HG03159 (cell line): Measurements from ENCODE around the gene INSC.

Experiments
- ATAC-seq: cut with Tn5 transposase; IDR thresholded peaks from one replicate; pipeline ENCODE4 v1.9.1; 2021; ENCODE audit warnings: mild to moderate bottlenecking, moderate library complexity; ENCODE audit not compliant: unreplicated experiment

The INSC gene

GRCh38 chr11:15182372-15182771 is 67.6 kb downstream of the INSC start:
- no peak for ATAC-seq

- ATAC-seq: no peak
Measured at GRCh38 chr11:15185021-15185420, 70.3 kb downstream of the INSC start.

- no peak for ATAC-seq
Measured at GRCh38 chr11:15186146-15186545, 71.4 kb downstream of the INSC start.

GRCh38 chr11:15189189-15189588 is 74.5 kb downstream of the INSC start:
- no peak for ATAC-seq

GRCh38 chr11:15189641-15190365 is 75.1 kb downstream of the INSC start:
- no peak for ATAC-seq

- ATAC-seq: no peak
Measured at GRCh38 chr11:15190611-15191010, 75.9 kb downstream of the INSC start.

- ATAC-seq: no peak
Measured at GRCh38 chr11:15192005-15192556, 77.4 kb downstream of the INSC start.

GRCh38 chr11:15194671-15195415 is 80.1 kb downstream of the INSC start:
- ATAC-seq: no peak

GRCh38 chr11:15195454-15196200 is 80.9 kb downstream of the INSC start:
- ATAC-seq: no peak

GRCh38 chr11:15196704-15197103 is 82.0 kb downstream of the INSC start:
- no peak for ATAC-seq

GRCh38 chr11:15197696-15198095 is 83.0 kb downstream of the INSC start:
- no peak for ATAC-seq

- no peak for ATAC-seq
Measured at GRCh38 chr11:15198284-15198683, 83.6 kb downstream of the INSC start.

- ATAC-seq: no peak
Measured at GRCh38 chr11:15199693-15200092, 85.0 kb downstream of the INSC start.

GRCh38 chr11:15200696-15201095 is 86.0 kb downstream of the INSC start:
- no peak for ATAC-seq

- ATAC-seq: no peak
Measured at GRCh38 chr11:15201586-15201985, 86.9 kb downstream of the INSC start.

- no peak for ATAC-seq
Measured at GRCh38 chr11:15202626-15203025, 87.9 kb downstream of the INSC start.

- no peak for ATAC-seq
Measured at GRCh38 chr11:15204711-15205110, 90.0 kb downstream of the INSC start.

- ATAC-seq: no peak
Measured at GRCh38 chr11:15206791-15207190, 92.1 kb downstream of the INSC start.

GRCh38 chr11:15208378-15209222 is 93.9 kb downstream of the INSC start:
- peak; percentile 93 for ATAC-seq

GRCh38 chr11:15212876-15213275 is 98.2 kb downstream of the INSC start:
- ATAC-seq: no peak
